NCI-H2029 (cell line): ENCODE measurements around the gene GOLIM4.
"Not testable (repeated sequence)": the region's sequence is repeated elsewhere in the genome, so short reads cannot be mapped to it uniquely, and the experiment has no call there.

Experiments used
- DNase-seq: peaks from one replicate; lab custom pipeline; 2025; lab: John Stamatoyannopoulos, UW

Gene GOLIM4

DNA sequence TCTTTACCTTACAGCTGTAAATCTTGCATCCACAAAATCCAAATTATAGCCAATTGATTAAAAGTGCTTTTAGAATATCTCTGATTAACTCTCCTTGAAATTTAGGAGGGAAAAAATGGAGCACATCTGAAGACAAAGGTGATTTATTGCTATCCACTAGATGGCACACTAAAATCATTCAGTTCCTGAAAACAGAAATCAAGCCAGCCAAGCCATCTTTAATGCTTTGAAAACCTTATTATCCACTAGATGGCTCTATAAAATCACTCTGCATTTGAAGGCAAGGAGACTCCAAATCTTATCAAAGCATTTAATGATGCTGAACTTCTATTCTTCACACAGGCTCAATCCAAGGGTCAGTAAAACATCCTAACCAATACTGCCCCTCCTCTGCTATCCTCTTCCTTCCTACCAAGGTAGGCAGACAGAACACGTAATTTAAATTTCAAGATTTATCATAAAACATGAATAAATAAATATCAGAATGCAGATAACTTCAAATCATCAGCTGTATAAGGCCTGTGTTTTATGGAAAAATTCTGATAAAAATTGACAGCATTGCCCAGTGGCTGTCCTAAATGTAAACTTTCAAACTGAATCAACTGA is 48.4 kb downstream of the GOLIM4 start:
- DNase-seq, result peak; percentile 83

DNA sequence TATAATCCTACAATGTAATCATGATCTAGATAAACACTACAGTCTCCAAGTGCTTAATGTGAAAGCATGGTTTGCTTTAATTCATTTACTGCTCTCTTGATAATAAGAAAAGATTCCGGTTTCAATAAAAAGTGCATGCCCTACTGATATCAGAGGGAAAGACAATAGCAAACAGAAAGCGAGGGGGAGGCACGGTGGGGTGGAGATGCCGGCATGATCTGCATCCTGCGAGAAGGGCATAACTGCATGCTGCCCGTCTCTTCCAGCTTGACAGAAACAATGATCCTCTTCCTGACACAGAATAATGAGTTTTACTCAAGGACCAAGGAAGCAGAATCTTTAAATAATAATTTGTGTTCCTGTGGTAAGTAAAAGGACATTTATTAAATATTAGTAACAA is 51.7 kb downstream of the GOLIM4 start:
- DNase-seq, result no peak

DNA sequence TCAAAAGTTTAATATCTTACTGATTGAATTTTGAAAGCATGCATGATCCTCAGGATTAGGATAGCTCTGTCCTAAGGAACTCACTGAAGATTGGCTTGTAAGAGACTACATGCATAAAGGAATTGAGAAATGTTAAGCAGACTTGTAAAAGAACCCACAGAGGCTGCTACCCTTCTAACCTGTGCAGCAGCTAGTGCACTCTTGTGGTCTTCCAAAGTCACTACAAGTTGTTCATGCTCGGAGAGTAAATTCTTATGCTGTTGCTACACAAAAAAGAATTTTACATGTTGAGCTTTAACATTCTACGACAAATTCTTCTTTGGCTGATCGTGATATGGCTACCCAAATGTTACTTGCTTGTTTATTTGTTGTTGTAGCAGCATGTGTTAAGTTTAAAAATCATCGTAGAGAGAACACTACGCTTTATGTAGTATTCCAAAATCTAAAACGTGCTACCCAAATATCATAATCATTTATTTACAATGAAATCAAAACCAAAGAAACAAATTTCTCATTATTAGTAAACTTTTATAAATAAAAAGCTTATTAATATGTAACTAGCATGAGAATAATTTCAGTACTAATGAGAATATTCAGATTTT is 55.0 kb downstream of the GOLIM4 start:
- peak; percentile 63 for DNase-seq

DNA sequence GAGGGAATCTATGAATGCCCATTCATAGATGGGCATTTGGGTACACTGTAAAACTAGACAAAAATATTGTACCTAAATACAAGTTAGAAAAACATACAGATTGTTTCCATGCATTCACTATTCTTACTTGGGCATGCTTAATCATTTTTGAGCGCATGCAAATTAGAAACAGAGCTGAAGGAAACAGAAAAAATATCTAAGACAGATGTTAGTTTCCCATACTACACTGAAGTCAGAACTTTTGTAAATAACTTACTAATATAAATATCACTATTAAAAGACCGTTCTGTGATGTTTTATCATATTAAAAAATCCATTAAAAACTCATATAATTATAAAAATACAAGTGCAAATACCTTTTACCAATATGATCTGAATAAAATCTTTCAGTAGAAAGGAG is 58.7 kb downstream of the GOLIM4 start:
- no peak for DNase-seq

DNA sequence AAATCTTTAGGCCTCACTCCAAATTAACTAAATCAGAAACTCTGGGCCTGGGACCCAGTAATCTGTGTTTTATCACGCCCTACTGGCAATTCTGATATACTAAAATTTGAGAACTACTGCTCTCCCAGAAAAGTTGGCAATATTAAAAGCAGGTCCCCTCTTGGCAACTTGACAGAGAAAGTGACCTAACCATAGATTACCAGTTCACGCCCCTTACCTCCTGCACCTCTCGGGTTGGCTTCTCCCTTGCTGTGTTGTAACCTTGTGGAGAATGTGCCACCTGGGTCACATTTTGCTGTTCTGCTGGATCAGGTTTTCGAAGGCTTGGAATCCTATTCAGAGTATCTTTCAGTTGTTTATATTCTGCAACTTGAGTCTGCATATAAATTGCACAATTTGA is 59.1 kb downstream of the GOLIM4 start:
- no peak for DNase-seq

DNA sequence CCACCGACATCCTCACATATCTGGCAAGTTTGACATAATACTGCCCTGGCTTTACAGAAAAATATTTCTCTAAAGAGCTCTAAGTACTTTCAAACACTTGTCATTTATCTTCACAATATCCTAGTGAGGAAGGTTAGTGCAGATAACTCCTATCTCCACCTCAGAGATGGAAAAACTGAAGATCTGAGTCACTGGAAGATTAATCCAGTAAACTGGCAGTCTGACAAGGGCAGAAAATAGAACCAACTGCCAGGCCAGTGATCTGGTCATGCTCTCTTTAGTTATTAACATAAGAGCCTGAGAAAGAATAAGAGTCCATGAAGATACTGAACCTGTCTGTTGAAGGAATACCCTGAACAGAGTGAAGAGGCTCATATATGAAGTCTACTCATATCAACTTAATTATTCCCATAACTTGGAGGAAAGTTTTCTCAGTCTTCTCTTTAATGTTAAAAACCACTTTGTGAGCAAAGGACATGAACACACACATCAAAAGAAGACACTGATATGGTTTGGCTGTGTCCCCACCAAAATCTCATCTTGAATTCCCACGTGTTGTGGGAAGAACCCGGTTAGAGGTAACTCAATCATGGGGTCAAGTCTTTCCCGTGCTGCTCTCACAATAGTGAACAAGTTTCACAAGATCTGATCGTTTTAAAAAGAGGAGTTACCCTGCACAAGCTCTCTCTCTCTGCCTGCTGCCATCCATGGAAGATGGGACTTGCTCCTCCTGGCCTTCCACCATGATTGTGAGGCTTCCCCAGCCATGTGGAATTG is 61.4 kb downstream of the GOLIM4 start:
- no peak for DNase-seq

DNA sequence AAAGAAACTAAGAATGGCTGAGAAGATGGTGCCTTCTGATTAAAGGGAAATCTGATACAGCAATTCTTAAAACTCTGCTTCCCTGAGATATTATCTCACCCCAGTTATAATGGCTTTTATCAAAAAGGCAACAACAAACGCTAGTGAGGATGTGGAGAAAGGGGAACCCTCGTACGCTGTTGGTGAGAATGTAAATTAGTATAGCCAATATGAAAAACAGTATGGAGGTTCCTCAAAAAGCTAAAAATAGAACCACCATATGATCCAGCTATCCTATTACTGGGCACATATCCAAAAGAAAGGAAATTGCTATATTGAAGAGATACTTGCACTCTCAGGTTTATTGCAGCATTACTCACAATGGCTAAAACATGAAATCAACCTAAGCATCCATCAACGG is 65.1 kb downstream of the GOLIM4 start:
- DNase-seq, result peak; percentile 5

DNA sequence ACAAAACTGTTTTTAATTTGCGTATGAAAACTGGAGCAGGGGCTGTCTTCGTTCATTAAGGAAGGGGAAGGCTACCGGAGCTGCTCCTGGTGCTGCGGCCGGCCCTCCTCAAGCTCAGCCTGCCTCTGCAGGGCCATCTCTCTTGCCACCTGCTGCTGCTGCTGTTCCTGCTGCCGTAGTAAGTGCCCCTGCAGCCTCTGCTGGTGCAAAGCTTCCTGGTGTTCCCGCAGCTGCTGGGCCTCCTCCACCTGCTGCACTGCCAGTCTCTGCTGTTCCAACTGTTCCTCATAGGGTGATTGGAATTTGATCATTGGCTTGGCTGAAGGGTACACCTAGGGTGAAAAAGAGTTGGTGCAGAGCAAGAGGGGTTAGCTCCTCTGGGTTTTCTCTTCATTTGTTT is 66.0 kb downstream of the GOLIM4 start:
- peak; percentile 38 for DNase-seq

DNA sequence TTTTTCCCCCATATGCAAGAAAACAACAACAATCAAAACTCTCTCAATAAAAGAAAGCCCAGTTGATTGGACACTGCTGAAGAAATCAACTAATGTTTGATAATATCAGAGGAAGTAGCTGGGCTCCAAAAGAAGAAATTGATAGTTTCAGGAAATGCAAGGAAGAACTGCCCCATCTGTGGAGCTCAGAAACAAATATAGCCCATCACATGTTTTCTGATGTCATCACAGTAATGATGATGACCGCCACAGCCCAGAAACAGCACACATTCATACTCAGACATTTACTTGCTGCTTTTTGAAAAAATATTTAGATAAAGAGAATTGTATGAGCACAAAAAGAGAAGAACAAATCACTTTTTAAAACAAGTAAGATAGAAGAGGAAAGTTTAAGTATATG is 67.6 kb downstream of the GOLIM4 start:
- no peak for DNase-seq

DNA sequence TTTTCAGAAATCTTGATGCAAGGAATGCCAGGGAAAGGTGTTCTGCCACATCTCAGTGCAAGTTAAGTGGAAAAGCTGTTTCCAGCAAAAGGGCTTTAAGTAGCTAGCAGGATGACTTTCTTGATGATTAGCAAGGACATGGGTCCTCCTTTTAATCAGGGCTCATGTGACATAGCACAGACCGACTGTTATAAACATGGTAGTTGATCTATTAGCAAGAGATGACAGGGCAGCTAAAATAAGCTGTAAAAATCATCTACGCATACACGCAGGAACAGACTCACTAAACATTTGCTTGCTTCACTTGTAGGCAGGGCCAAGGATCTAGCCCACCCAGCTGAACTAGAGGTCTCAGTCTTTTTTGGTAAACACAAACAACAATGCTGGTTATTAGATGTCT is 69.0 kb downstream of the GOLIM4 start:
- DNase-seq, result no peak

DNA sequence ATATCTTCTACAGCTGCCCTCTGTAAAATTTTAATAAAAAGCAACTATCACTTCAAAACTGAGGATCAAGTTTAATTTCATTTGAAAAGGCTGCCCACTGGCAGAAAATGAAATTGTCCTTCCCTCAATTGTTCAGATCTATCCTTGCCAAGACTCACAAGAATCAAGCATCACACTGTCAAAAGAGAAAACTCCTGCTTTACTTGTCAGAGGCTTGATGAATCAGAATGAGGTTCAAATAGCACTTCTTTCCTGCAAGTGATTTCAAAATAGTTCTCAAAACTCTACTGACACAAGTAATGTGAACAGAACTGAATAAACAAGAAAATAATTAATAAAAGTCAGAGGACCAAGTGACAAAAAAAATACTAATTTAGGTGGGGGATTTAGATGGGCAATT is 70.6 kb downstream of the GOLIM4 start:
- DNase-seq, result peak; percentile 5

DNA sequence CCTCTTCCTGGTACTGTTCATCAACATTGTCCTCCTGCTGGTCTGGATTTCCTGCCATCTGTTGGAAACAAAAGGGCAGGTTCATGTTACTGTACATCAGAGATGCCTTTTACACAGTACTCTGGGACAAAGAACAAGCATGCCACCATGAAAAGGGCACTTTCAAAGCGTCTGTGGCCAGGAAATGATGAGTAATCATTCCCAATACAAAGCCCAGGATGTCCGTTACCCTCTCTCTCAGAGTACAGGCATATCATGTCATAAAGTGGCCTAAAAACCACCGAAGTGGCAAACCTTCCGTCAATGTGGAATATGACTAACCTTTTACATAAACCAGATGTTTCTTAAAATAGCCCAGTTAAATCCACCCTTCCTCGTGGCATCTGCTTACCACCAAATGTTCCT is 71.2 kb downstream of the GOLIM4 start:
- DNase-seq, result peak; percentile 92

DNA sequence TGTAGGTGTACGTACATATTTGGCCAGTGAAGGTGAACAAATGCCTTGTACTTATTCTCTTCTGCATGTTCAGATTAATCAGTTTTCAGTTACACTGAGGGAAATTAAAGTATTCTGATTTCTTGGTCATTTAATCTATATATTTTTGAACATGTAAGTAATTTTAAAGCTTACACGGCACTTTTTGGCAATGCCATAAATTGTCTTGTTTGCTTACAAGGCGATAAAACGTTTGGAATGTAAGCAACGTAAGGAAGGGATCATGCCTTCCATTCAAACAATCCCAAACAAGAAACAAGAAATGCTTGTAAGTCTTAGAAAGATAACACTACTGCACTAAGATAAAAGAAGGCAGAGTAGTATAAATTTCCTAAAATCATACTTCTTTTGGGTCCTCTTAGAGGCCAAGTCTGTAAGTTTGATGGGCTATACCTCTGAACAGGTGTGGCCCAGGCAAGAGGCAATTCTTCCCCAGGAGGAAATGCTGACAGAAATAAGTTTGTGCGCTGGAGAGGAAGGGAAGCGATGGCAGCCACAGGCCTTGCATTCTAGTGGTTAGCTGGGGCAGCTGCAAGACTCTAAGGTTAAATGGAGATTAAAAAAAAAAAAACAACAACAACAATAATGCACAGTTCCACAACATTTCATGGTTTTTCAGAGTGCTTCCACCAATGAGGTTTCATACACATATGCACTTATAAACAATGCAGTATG is 73.8 kb downstream of the GOLIM4 start:
- DNase-seq, result no peak

DNA sequence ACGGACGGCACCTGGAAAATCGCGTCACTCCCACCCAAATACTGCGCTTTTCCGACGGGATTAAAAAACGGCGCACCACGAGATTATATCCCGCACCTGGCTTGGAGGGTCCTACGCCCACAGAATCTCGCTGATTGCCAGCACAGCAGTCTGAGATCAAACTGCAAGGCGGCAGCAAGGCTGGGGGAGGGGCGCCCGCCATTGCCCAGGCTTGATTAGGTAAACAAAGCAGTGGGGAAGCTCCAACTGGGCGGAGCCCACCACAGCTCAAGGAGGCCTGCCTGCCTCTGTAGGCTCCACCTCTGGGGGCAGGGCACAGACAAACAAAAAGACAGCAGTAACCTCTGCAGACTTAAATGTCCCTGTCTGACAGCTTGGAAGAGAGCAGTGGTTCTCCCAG is 84.4 kb downstream of the GOLIM4 start:
- DNase-seq, result not testable (repeated sequence)

DNA sequence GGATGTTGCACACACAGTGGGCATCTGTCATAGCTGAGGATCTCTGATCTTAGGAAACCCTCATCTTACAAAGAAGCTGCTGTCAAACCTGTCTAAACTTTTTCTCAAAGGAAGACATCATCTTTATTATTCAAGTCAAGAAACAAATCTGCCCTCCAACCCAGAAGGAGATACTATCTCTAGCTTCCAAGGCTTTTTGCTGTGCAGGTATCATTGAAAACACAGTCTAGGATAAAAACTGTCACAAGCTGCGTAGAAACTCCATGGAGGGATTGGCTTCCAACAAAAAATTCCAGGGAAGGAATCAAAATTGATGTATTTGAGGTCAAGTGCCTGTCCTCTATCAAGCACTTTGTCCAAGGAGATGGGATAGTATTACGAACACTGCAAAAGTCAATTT is 89.1 kb downstream of the GOLIM4 start:
- no peak for DNase-seq

DNA sequence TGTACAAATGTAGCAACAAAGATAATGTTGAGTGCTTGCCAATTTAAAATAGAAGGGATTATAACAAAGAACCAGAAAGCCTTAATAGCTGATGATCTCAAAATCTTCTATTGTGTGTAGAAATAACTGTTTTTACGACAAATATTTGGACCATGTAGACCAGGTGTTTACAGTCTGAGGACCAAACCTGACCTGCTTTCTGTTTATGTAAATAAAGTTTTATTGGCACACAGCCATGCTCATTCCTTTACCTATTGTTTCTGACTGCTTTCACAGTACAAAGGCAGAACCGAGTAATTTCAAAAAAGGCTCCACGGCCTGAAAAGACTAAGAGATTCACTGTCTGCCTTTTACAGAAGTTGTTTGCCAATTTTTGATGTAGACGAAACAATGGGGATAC is 91.8 kb downstream of the GOLIM4 start:
- no peak for DNase-seq

DNA sequence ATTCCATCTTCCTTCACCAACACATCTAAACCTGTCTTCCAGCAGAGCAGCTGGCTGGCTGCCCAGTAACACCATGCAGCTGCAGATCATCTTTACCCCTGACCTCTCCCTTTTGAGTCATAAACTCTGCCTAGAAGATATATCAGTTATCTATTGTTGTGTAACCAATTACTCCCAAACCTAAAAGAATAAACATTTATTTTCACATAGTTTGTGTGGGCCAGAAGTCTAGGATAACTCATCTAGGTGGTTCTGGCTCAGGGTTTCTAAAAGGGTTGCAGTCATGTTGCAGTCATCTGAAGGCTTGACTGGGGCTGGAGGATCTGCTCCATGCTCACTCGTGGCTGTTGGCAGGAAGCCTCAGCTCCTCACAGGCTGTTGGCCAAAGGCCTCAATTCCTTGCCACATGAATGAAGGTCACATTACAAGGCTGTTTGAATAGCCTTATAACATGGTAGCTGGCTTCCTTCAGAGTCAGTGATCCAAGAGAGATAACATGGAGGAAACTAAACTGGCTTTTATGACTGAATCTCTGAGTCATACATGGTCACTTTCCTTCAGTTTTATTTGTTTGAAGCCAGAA is 92.8 kb downstream of the GOLIM4 start:
- peak; percentile 32 for DNase-seq

DNA sequence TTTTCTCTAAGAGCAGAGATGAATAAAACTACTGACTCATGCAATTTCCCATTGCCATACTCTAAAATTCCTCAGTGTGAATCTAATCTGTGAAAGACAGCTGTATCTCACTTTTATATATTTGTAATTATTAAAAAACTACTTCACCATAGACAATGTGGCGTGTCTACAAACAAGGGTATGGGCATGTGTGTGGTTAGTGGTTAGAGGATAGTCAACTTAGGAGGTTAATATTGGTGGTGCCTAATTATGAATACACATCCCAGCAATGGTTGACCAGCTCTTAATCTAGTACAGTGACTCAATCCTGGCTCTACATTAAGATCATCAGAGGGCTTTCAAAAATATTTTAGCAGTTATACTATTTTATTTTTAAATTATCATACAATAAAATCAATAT is 94.5 kb downstream of the GOLIM4 start:
- DNase-seq, result no peak

DNA sequence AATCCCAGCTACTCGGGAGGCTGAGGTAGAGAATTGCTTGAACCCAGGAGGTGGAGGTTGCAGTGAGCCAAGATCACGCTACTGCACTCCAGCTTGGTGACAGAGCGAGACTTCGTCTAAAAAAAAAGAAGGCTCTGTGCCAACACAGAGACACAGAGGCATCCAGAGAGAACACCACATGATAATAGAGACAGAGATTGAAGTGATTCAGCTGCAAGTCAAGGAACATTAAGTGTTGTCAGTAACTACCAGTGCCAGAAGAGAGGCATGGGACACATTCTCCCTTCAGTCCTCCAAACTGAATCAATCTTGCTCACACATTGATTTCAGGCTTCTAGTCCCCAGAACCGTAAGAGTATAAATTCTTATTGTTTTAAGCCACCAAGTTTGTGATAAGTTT is 97.5 kb downstream of the GOLIM4 start:
- DNase-seq, result no peak

DNA sequence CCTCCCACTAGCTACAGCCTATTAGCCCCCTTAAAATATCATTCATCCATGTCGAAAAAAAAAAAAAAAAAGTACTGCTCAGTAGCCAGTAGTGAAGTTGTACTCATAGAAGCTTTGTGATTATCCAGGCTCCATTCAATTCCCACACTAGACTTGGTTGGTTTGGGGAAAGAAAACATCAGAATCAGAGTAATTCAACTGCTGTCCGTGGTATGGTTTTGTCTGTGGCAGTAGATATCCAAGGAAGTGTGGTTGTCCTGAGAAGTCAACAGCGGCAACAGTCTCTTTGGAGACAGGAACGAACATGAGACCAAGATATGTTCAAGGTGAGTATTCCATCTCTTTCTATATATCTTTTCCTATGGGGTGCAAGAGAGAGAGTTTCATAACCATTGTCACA is 99.2 kb downstream of the GOLIM4 start:
- DNase-seq, result no peak

DNA sequence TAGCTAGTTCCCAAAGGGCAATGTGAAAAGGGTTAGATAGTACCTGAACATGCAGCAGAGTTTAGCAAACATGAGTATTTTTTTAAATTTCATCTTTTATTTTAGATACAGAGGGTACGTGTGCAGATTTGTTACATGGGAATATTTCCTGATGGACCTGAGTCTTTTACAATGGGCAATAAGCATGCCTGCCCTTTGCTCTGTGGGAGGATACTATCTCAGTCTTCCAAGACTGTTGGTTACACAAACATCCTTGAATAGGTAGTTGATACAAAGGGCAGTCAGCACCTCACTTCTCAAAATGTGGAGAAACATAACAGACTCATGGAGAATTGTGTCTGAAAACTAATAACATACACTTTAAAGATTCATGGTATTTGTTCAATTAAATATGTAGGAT is 103.3 kb downstream of the GOLIM4 start:
- no peak for DNase-seq

DNA sequence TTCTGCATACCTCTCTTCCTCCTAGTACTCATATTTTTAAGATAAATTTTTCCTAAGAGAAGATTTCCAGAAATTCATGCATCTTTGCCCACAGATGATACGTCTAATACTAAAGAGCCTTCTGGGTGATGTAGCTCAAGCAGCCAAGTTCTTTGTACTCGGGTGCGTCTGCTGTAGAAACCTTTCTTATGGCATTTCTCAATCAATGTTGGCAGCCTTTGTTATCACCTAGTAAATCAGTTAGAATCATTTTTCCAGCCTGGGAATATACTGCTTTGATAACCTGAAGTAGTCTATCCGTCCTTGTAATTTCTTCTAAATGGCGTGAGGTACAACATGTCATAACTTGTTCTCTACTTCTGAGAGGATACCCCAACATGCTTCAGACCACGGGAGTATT is 104.5 kb downstream of the GOLIM4 start:
- DNase-seq, result no peak

DNA sequence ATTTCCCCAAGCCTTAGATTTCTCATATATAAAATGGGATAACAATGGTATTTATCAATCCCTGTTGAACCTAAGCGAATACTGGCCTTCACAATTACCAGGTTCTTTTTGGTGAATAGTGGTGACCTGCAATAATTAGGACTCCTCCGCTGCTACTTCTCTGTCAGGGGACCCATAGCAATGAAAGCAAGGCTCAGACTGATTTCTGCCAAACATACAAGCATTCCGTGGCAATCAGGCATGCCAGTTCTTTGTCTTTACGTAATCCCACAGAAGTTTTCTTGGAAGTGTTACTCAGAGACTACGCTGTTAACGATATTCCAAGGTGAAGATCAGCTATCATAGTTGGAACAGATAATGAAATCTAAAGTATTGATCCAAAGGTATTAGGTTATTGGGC is 105.7 kb downstream of the GOLIM4 start:
- DNase-seq, result no peak
